Posterior cingulate gyrus (tissue), 11 donors: ENCODE data around the gene BCAS1.

Source experiments
- DNase-seq, 10 donors: peaks; one replicate each; pipeline versions ENCODE4 v3.0.0 to v3.0.0-alpha.2; 2020 to 2021; ENCODE audit warnings: mixed read lengths in 3 of 10
- intact Hi-C: fragments of 100-400 bp; cut with DNase I; formaldehyde crosslinking; loops from one replicate; pipeline ENCODE4 v1.15.1; 2023

BCAS1 gene

DNA sequence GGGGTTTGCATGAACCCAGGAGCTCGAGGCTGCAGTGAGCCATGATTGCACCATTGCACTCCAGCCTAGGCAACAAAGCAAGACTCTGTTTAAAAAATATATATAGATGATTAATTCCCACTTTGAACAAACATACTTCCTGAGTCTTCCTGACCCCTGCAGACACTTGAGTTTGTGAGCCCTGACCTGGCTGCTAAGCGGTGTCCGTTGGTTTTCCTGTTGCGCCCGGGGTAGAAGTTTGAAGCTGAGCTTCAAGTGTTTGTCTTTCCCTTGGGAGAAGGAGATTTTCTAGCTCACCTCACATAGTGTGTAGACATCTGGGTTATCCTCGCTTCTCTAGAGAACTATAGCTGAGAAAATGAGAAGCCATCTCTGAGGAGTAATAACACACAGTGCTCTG lies 11.7 kb upstream of the BCAS1 start:
- DNase-seq = no peak
- intact Hi-C loops = no loop called here

DNA sequence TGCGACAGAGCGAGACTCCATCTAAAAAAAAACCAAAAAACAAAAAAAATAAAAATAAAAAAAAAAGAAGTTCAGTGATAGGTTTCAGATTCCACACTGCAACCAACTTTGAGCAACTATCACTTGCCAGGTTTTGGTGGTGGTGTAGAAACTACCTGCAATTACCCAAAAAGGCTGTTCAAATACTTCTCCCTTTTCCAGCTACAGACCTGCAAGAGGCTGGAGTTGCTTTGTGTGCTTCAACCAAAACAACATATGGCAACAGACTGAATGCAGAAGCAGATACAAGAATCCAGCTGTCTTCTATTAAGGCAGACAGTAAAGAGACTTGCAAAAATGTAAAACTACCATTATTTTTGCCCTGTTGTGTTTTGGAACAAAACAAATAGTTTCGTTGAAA lies 9.3 kb upstream of the BCAS1 start:
- intact Hi-C loops = no loop called here
- no peak for DNase-seq

DNA sequence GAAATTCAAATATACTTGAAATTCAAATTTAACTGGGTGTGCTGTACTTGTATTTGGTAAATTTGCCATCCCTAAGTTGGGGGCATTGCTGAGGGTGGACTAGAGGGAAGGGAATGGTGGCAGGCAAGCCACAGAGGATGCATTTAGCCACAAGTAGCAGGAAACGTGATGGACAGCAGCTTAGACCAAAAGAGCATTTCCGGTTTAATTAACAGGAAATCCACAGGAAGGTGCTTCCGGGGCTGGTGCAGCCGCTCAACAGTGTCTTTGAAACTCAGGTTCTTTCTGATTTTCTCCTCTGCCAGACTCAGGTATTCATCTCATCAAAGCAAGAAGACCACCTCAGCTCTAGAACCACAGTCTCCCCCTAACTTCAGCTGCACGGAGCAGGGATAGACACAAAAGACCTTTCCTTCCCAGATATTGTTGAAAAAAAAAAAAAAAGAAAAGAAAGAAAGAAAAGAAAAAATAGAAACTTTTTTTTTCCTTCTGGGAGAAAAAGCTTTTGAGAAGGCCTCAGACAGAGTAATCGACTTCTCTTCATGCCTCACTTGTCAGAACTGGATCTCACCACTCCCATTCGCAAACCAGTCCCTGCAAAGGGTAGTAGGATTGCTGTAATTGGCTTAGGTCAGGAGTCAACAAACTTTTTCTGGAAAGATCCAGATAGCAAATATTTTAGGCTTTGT lies 8.0 kb upstream of the BCAS1 start:
- intact Hi-C loops = no loop called here
- DNase-seq = no peak

DNA sequence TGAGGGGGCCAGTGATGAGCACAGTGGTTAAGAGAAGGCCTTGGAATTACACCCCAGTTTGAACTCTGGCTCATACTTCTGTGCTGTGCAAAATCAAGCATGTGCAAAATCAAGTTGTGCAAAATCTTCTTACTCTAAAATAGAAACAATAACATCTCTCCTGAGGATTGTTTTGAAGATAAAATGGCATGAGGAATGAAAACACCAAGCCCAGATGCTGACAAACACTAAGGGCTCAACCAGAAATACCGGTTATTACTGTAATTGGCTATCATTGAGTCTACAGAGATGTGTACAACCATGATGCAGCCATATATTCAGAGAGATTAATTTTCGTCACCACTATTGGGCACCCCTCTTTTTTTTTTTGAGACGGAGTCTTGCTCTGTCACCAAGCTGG lies 5.9 kb upstream of the BCAS1 start:
- intact Hi-C loops = no loop called here
- no peak for DNase-seq

DNA sequence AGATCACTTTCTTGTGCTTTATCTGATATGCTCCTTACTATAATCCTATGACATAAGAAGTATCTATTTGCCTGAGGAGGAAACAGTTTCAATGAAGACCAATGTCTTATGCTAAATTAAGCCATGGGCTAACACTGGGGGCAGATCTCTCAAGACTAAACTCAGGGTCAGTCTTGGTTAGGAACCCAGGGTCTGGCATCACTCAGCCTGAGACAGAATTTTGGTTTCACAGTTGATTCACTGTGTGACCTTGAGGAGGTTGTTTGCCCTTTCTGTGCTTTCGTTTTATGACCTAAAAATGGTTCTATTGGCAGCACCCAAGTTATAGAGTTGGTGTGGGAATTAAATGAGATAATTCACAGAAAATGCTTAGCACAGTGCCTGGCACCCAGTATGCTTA lies 4.9 kb upstream of the BCAS1 start:
- intact Hi-C loops = no loop called here
- DNase-seq = no peak

DNA sequence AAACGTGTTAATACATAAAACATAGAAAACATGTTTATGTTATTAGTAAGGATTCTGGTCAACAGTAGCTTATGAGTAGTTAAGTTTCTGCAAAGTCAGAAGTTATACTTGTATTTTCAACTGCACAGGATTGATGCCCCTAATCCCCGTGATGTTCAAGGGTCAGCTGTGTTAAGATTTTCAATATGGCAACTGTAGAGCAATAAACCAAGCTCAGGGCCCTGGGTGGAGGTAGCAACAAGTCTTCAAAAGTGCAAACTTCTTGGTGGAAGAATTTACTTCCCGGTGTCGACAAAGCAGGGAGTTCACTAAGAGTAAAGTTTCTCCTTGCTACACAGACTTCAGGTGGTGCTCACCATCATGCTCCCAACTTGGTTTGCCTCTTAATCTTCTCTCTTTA lies 4.1 kb upstream of the BCAS1 start:
- no peak for DNase-seq
- intact Hi-C loops = no loop called here

DNA sequence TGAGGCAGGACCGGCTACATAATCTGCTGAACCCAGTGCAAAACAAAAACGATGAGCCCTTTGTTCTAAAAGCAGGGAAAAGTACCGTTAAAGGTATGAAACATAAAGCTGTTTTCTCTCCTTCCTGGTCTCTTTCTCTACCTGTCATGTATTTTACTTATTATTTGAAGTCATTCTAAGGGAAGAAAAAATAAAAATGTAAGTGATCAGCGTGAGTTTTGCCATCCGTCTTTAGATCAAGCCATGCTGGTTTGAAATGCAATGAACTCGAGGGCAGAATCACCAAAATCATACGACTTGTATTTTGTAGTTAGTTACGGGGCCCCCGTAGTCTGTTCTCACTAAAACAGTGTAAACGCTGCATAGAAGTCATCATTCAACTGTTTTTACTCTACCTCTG lies 2.9 kb upstream of the BCAS1 start:
- no peak for DNase-seq
- intact Hi-C loops = no loop called here

DNA sequence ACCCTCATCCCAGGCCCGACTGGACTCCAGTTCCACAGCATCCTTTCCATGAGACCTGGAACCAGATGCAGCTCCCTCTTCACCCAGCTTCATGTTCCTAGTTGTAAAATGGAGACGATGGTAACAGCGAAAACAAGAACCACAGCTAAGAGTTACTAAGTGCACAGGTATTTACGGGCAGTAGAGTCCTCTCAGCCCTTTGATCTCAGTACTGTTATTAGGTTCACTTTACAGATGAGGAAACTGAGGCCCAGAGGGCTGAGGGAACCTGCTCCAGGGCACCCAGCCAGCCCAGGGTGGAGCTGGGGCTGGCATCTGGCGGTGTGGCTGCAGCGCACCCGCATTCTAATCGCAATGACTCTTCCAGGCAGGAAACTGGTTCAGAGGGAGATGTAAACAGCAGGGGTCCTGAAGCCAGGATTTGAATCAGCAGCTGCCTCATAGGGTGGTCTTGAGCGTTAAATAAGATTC lies 858 bp downstream of the BCAS1 start:
- peak in 1 of 10 donors; percentile 27 for DNase-seq
- intact Hi-C loops = no loop called here

DNA sequence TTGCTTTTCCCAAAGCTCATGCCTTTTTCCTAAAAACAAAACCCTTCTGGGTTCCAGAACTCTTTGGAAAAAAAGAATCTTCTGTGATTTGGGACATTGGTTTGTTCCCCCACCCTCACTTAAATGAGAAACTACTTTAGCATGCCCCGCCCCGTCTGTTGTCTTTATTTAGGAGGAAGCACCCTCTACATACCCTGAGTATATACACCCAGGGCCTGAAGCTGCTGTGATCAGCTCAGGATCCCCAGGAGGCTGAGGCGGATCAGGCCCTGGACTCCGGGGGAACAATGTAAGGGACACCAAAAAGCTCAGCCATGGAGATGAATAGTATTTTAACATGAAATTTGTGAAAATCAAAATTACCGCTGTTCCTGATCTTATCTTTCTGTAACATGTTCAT lies 1.4 kb downstream of the BCAS1 start:
- peak in 1 of 10 donors; percentile 21 for DNase-seq
- intact Hi-C loops = no loop called here

DNA sequence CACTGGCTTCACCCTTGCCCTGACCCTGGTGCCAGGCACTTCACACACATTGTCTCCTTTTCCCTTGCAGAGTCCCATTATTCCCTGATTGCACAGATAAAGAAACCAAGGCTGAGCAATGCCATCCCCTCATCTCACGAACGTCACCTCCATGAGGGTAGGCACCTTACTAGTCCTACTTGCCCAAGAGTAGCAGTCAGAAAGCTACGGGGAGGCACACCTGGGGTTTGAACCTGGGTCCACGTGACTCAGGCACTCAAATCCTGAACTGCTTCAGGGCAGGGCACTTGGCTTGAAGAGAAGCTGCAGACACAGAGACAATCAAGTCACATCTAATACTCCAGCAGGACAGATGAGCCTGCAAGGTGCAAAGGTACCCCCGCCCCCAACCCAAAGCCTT lies 1.9 kb downstream of the BCAS1 start:
- intact Hi-C loops = no loop called here
- DNase-seq = peak in 1 of 10 donors; percentile 44

DNA sequence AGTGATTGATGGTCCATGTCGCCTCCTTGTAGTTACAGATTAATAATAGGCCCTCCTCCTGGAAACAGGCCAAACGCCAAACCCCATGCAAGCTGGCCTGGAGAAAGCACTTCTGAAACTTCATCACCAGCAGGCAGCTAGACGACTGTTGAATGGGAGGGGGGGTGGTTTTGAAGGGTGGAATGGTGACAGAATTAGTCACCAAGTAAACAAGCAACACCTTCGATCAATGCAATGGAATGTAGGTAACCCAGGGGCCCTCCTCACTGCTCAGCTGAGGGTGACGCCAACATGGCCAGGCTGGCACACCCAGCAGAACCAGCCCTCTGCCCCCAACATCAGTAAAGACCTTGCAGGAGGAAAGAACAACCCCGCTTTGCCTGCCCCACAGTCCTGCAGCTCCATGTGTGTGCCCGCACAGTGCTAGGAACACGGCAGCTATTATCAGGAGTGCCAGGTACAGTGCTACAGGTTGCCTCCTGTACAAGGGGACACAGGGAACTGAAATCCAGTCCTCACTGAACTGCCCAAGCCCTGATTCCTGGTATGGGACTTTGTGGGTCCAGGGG lies 2.7 kb downstream of the BCAS1 start:
- intact Hi-C loops = no loop called here
- peak in 1 of 10 donors; percentile 5 for DNase-seq

DNA sequence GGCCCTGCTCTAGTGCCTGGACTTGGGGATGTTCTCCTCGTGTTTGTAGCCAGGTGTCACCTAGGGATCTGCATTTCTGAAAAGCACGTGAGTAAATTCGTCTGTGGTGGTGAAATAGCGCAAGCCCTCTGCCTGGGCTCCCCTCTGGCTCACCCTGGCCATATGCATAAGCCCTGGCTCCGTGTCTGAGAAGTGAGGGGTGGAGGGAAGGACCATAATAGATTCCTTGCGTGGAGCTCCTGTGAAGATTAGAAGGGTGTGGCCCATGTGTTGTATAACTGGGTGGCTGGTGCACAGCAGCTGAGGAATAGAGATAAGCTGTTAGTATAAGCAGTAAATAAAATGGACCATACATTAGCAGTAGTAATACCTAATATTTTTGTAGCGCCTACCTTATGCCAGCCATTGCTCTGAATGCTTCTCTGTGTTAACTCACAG lies 4.8 kb downstream of the BCAS1 start:
- intact Hi-C loops = no loop called here
- DNase-seq = no peak

DNA sequence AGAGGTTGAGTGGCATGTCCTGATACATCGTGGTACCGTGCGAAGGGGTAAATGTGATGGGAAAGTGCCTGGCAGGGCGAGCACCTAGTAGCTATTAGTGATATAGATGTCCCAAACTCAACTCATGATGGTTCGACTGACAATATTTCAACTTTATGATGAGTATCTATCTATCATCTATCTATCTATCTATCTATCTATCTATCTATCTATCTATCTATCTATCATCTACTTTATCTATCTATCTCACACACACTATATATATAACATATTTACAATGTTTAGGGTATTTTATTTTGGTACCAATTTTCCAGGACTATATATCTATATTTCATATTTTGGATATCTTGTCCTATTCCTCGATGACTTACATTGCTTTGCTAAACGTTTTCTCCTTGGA lies 5.5 kb downstream of the BCAS1 start:
- intact Hi-C loops = loop anchor here (5.0 kb wide), 1 partner anchor 128 kb away; no protein-coding TSS in a partner anchor
- no peak for DNase-seq

DNA sequence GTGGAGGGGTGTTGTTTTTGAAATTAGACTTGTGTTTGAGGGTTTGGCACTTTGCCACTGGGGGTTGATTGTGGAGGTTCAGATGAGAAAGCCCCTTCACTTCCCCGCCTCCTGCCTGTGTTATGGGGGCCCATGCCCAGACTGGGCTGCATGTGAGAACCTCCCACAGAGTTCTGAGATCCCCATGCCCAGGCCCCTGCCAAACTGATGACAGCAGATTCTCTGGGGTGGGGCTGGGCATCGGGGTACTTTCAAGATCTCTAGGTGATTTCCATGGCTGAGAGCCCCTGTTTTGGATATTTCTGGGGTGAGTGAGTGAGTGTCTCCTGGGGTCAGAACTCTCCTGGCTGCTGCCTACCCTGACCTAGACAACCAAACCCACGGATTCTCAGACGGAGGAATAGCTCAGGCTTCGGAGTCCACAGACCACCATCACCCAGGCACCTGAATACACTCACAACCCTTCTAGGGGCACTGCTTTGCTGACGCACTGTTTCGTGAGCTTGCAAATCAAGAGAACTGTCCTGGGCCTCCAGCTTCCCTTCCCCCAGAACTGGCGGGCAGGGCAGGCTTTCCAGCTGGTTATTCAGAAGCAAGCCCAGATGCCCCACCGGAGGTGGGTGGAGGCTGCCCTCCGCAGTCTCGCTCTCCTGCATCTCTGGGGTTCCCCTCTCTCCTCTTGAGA lies 6.3 kb downstream of the BCAS1 start:
- DNase-seq = no peak
- intact Hi-C loops = loop anchor here (2.0 to 5.0 kb wide), 2 partner anchors 127 to 149 kb away; no protein-coding TSS in a partner anchor

DNA sequence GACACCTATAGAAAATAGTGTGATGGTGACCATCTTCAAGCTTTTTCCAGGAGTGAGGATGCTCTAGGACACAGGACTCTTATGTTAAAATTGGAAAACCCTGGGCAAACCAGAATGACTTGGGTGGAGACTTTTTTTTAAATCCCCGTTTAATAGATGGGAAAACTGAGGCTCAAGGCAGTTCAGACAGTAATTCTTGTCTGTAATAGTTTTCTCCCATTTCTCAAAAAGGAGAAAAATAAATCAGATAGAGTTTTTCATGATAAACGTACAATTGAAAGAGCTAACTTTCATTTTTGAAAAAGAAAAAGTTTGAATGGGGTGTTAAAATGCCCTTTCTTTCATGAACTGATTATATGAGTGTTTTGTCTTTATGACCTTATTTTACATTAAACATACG lies 6.8 kb downstream of the BCAS1 start:
- intact Hi-C loops = loop anchor here (2.0 to 5.0 kb wide), 2 partner anchors 126 to 149 kb away; no protein-coding TSS in a partner anchor
- no peak for DNase-seq

DNA sequence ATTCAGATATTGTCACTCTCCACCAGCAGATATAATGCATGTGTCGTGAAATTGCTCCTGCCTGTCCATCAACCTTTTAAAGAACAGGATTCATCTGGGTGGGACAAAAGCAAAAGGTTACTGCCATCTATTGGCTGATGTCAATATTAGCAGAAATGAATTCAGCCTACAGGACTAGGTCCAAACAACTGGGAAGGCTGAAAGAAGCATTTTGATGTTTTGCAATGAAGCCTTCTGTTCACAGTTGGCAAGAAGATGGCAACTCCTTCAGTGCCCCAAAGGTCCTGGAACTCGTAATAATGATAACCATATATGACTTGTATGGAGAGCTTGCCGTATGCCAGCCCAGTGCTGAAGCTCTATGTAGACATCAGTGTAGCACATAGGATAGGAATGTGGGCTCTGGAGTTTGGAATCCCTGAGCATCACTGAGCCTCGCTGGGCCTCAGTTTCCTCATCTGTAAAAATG lies 7.5 kb downstream of the BCAS1 start:
- no peak for DNase-seq
- intact Hi-C loops = loop anchor here (1.0 to 5.0 kb wide), 3 partner anchors 126 to 485 kb away; no protein-coding TSS in a partner anchor

DNA sequence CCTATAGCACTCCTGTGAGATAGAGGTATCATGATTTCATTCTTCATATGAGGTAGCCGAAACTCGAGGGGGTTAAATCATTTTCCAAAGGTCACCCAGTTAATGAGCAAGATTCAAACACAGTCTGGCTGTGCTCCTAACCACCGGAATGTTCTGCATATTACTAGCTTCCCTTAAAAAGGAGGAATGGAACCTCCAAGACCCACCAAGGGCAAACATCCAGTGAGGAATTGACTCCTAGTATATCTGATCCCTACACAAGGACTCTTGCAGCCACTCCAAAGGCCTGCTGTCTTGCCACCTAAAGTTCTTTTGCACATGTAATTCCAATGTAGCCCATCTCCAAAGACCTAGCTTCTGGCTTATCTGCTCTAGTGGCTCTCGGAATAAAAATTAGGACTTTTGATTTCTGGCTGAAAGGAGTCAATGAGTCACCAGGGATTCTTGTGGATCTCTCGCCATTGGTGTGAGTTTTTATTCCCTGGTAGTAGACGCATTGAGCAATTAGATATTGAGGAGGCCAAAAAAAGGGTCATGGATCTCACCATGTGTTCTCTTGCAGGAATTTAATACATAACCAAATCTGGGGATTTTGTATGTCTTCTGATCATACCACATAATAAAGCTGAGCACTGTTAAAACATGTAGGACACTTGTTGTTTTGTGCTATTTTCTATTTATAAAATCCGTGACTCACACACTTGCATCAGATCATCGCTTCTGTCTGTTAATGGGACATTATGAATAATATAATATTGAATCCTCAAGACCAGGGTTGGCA lies 9.1 kb downstream of the BCAS1 start:
- no peak for DNase-seq
- intact Hi-C loops = loop anchor here (5.0 kb wide), 1 partner anchor 124 kb away; no protein-coding TSS in a partner anchor

DNA sequence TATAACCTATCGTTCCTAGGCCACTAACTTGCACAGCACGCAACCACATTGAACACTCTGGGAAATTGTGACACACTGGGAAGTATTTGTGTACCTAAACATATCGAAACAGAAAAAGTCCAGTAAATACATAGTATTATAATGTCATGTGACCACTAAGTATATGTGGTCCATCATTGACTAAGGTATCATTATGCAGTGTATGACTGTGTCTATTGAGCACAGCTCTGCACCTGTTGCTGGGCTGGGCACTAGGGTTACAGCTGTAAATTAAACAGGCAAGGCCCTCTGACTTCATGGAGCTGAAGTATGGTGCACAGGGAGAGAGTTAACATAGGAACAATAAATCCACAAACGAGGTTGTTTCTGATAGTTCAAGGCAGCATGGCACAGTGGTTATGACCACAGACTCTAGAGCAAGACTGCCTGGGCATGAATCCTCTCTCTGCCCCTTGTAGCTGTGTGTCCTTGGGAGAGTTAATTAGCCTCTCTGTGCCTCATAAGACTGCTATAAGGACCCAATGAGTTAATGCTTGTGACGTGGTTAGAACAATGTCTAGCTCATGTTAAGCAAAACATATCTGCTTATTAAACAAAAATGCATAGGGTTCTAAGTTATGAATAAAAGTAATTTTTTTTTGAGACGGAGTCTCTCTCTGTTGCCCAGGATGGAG lies 10.6 kb downstream of the BCAS1 start:
- DNase-seq = no peak
- intact Hi-C loops = loop anchor here (5.0 kb wide), 1 partner anchor 123 kb away; no protein-coding TSS in a partner anchor

DNA sequence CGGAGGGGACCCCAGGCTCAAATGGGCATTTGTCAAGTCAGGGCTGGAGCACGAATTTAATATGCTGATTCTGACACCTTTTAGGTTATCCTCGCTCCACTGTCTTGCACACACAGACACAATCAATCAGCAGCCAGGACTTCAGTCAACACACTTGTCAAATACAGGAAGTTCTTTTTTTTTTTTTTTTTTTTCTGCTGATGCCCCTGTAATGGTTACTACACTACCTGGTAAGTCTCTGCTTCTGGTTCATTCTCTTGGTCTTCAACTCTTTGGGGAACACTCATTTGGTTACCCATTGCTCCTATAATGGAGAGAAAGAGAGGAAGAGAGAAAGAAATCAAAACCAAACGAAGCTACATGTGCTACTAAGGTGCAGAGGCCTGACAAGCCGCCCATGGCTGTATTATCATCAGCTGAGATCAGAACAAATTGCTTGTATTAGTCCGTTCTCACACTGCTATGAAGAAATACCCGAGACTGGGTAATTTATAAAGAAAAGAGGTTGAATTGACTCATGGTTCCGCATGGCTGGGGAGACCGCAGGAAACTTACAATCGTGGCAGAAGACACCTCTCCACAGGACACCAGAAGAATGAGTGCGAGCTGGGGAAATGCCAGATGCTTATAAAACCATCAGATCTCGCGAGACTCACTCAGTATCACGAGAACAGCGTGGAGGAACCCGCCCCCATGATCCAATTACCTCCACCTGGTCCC lies 11.8 kb downstream of the BCAS1 start:
- intact Hi-C loops = no loop called here
- DNase-seq = no peak
